HEK293 (cell line): ENCODE data around the gene TEF.

Experiments
- BCL11B ChIP-seq: fragments of 450-650 bp; formaldehyde crosslinking; IDR thresholded peaks from 2 replicates; pipeline ENCODE4 v1.5.1; 2016; ENCODE audit warnings: low read depth, missing biosample characterization, missing genetic modification characterization
- GLIS2 ChIP-seq: fragments of 450-650 bp; formaldehyde crosslinking; IDR thresholded peaks from 2 replicates; pipeline ENCODE4 v1.5.1; 2016; ENCODE audit warnings: missing biosample characterization, missing genetic modification characterization
- HOXC10 ChIP-seq: sonication (generic); formaldehyde crosslinking; IDR thresholded peaks from 2 replicates; pipeline ENCODE4 v1.8.1; 2023; ENCODE audit warnings: mild to moderate bottlenecking, missing genetic modification reagents
- KLF17 ChIP-seq: fragments of 450-650 bp; formaldehyde crosslinking; IDR thresholded peaks from 2 replicates; pipeline ENCODE4 v1.5.1; 2016; ENCODE audit warnings: missing biosample characterization, missing genetic modification characterization
- REPIN1 ChIP-seq: fragments of 450-650 bp; formaldehyde crosslinking; IDR thresholded peaks from 2 replicates; pipeline ENCODE4 v1.5.1; 2017; ENCODE audit warnings: missing biosample characterization, missing genetic modification characterization, low read depth
- SP7 ChIP-seq: fragments of 450-650 bp; formaldehyde crosslinking; IDR thresholded peaks from 2 replicates; pipeline ENCODE4 v1.5.1; 2016; ENCODE audit warnings: missing biosample characterization, missing genetic modification characterization
- TCF7L2 ChIP-seq: IDR thresholded peaks from 2 replicates; pipeline ENCODE4 v1.6.1; 2011; ENCODE audit warnings: low read depth, mild to moderate bottlenecking, inconsistent platforms, low read length, moderate library complexity, borderline replicate concordance
- ZBTB17 ChIP-seq: fragments of 450-650 bp; formaldehyde crosslinking; IDR thresholded peaks from 2 replicates; pipeline ENCODE4 v1.5.1; 2016; ENCODE audit warnings: missing biosample characterization, missing genetic modification characterization
- ZBTB49 ChIP-seq: fragments of 450-650 bp; formaldehyde crosslinking; IDR thresholded peaks from 2 replicates; pipeline ENCODE4 v1.5.1; 2016; ENCODE audit warnings: missing biosample characterization, missing genetic modification characterization, low read depth
- ZFP37 ChIP-seq: fragments of 450-650 bp; formaldehyde crosslinking; IDR thresholded peaks from 2 replicates; pipeline ENCODE4 v1.5.1; 2016; ENCODE audit warnings: missing biosample characterization, missing genetic modification characterization
- ZNF138 ChIP-seq: fragments of 450-650 bp; formaldehyde crosslinking; IDR thresholded peaks from 2 replicates; pipeline ENCODE4 v1.5.1; 2016; ENCODE audit warnings: missing biosample characterization, missing genetic modification characterization, borderline replicate concordance
- ZNF16 ChIP-seq: fragments of 450-650 bp; formaldehyde crosslinking; IDR thresholded peaks from 2 replicates; pipeline ENCODE4 v1.5.1; 2016; ENCODE audit warnings: low read depth, missing biosample characterization, missing genetic modification characterization
- ZNF2 ChIP-seq: fragments of 450-650 bp; formaldehyde crosslinking; IDR thresholded peaks from 2 replicates; pipeline ENCODE4 v1.5.1; 2016; ENCODE audit warnings: missing biosample characterization, missing genetic modification characterization
- ZNF239 ChIP-seq: fragments of 450-650 bp; formaldehyde crosslinking; IDR thresholded peaks from 2 replicates; pipeline ENCODE4 v1.5.1; 2016; ENCODE audit warnings: missing biosample characterization, missing genetic modification characterization
- ZNF37A ChIP-seq: fragments of 450-650 bp; IDR thresholded peaks from 2 replicates; pipeline ENCODE4 v1.5.1; 2018; ENCODE audit warnings: missing biosample characterization, missing genetic modification characterization
- ZNF473 ChIP-seq: fragments of 450-650 bp; formaldehyde crosslinking; IDR thresholded peaks from 2 replicates; pipeline ENCODE4 v1.5.1; 2017; ENCODE audit warnings: missing biosample characterization, missing genetic modification characterization
- ZNF510 ChIP-seq: fragments of 450-650 bp; formaldehyde crosslinking; IDR thresholded peaks from 2 replicates; pipeline ENCODE4 v1.5.1; 2018; ENCODE audit warnings: mild to moderate bottlenecking, missing genetic modification characterization, missing biosample characterization; ENCODE audit not compliant: insufficient replicate concordance
- ZNF544 ChIP-seq: fragments of 450-650 bp; formaldehyde crosslinking; IDR thresholded peaks from 2 replicates; pipeline ENCODE4 v1.5.0; 2017; ENCODE audit warnings: missing biosample characterization, missing genetic modification characterization
- ZNF549 ChIP-seq: fragments of 450-650 bp; IDR thresholded peaks from 2 replicates; pipeline ENCODE4 v1.5.1; 2018; ENCODE audit warnings: missing biosample characterization, missing genetic modification characterization, mild to moderate bottlenecking, inconsistent platforms, moderate library complexity
- ZNF658 ChIP-seq: fragments of 450-650 bp; formaldehyde crosslinking; IDR thresholded peaks from 2 replicates; pipeline ENCODE4; 2016; ENCODE audit warnings: missing biosample characterization, missing genetic modification characterization
- ZNF76 ChIP-seq: fragments of 450-650 bp; formaldehyde crosslinking; IDR thresholded peaks from 2 replicates; pipeline ENCODE4; 2016; ENCODE audit warnings: low read depth, missing biosample characterization, missing genetic modification characterization, borderline replicate concordance
- ZNF791 ChIP-seq: fragments of 450-650 bp; formaldehyde crosslinking; IDR thresholded peaks from 2 replicates; pipeline ENCODE4 v1.5.1; 2016; ENCODE audit warnings: missing biosample characterization, missing genetic modification characterization
- ZNF792 ChIP-seq: fragments of 450-650 bp; formaldehyde crosslinking; IDR thresholded peaks from 2 replicates; pipeline ENCODE4 v1.5.1; 2016; ENCODE audit warnings: missing biosample characterization, missing genetic modification characterization
- ZNF830 ChIP-seq: fragments of 450-650 bp; IDR thresholded peaks from 2 replicates; pipeline ENCODE4 v1.5.0; 2018; ENCODE audit warnings: missing biosample characterization, missing genetic modification characterization, low read depth, mild to moderate bottlenecking, moderate library complexity
- ZSCAN30 ChIP-seq: fragments of 450-650 bp; IDR thresholded peaks from 2 replicates; pipeline ENCODE4 v1.5.1; 2018; ENCODE audit warnings: missing biosample characterization, mild to moderate bottlenecking, missing genetic modification characterization, moderate library complexity
- TF ChIP-seq, protein P1 (sequence below): fragments of 450-650 bp; formaldehyde crosslinking; IDR thresholded peaks from 2 replicates; pipeline ENCODE4 v1.5.1; 2017; ENCODE audit warnings: missing biosample characterization, missing genetic modification characterization
- TF ChIP-seq, protein P2 (sequence below): fragments of 450-650 bp; formaldehyde crosslinking; optimal IDR thresholded peaks from 2 replicates; pipeline ENCODE3; 2016; ENCODE audit warnings: missing biosample characterization, mild to moderate bottlenecking, missing genetic modification characterization
- TF ChIP-seq, protein P3 (sequence below): fragments of 450-650 bp; formaldehyde crosslinking; IDR thresholded peaks from 2 replicates; pipeline ENCODE4 v1.5.1; 2016; ENCODE audit warnings: missing biosample characterization, missing genetic modification characterization
- TF ChIP-seq, protein P4 (sequence below): fragments of 450-650 bp; formaldehyde crosslinking; conservative IDR thresholded peaks from 2 replicates; pipeline ENCODE4 v1.5.1; 2016; ENCODE audit warnings: low read depth, missing biosample characterization, missing genetic modification characterization

The TEF gene

GRCh38 chr22:41448189-41448808 is 66.6 kb downstream of the TEF start (continued):
- no peak for TF ChIP-seq ZNF549 (tag by site-specific recombination)
- TF ChIP-seq KLF17 (tag by site-specific recombination) = peak; percentile 99
- TF ChIP-seq ZNF510 = no peak
- TF ChIP-seq ZNF16 = no peak
- no peak for TF ChIP-seq ZNF791 (tag by site-specific recombination)
- peak; percentile 98 for TF ChIP-seq ZBTB17 (tag by site-specific recombination)
- no peak for TF ChIP-seq ZNF658 (tag by site-specific recombination)
- TF ChIP-seq ZFP37 (tag by site-specific recombination) = peak; percentile 82
- TF ChIP-seq BCL11B = peak; percentile 97
- no peak for TF ChIP-seq ZNF544 (tag by site-specific recombination)
- peak; percentile 91 for TF ChIP-seq SP7 (tag by site-specific recombination)
- TF ChIP-seq, protein P1, sequence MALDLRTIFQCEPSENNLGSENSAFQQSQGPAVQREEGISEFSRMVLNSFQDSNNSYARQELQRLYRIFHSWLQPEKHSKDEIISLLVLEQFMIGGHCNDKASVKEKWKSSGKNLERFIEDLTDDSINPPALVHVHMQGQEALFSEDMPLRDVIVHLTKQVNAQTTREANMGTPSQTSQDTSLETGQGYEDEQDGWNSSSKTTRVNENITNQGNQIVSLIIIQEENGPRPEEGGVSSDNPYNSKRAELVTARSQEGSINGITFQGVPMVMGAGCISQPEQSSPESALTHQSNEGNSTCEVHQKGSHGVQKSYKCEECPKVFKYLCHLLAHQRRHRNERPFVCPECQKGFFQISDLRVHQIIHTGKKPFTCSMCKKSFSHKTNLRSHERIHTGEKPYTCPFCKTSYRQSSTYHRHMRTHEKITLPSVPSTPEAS (tag by site-specific recombination) = no peak
- TF ChIP-seq ZNF2 = peak; percentile 46; the same call in 1 of the 2 replicates
- TF ChIP-seq ZNF138 (tag by site-specific recombination) = no peak
- TF ChIP-seq ZNF37A (tag by site-specific recombination) = no peak
- no peak for TF ChIP-seq TCF7L2
- peak; percentile 65 for TF ChIP-seq ZSCAN30 (tag by site-specific recombination)
- TF ChIP-seq REPIN1 (tag by site-specific recombination) = no peak; the same call in 1 of the 2 replicates
- TF ChIP-seq ZNF792 (tag by site-specific recombination) = 0 out of 2 replicates have a peak, but pooled peaks have one; percentile 54
- TF ChIP-seq ZNF830 = no peak
- TF ChIP-seq ZNF239 = no peak
- no peak for TF ChIP-seq ZNF473
- TF ChIP-seq, protein P2, sequence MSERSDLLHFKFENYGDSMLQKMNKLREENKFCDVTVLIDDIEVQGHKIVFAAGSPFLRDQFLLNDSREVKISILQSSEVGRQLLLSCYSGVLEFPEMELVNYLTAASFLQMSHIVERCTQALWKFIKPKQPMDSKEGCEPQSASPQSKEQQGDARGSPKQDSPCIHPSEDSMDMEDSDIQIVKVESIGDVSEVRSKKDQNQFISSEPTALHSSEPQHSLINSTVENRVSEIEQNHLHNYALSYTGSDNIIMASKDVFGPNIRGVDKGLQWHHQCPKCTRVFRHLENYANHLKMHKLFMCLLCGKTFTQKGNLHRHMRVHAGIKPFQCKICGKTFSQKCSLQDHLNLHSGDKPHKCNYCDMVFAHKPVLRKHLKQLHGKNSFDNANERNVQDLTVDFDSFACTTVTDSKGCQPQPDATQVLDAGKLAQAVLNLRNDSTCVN = peak; percentile 15
- peak; percentile 99 for TF ChIP-seq GLIS2 (tag by site-specific recombination)
- TF ChIP-seq, protein P3, sequence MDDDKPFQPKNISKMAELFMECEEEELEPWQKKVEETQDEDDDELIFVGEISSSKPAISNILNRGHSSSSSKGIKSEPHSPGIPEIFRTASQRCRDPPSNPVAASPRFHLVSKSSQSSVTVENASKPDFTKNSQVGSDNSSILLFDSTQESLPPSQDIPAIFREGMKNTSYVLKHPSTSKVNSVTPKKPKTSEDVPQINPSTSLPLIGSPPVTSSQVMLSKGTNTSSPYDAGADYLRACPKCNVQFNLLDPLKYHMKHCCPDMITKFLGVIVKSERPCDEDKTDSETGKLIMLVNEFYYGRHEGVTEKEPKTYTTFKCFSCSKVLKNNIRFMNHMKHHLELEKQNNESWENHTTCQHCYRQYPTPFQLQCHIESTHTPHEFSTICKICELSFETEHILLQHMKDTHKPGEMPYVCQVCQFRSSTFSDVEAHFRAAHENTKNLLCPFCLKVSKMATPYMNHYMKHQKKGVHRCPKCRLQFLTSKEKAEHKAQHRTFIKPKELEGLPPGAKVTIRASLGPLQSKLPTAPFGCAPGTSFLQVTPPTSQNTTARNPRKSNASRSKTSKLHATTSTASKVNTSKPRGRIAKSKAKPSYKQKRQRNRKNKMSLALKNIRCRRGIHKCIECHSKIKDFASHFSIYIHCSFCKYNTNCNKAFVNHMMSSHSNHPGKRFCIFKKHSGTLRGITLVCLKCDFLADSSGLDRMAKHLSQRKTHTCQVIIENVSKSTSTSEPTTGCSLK = no peak
- peak; percentile 96 for TF ChIP-seq ZNF76 (tag by site-specific recombination)
- TF ChIP-seq ZBTB49 (tag by site-specific recombination) = no peak
- TF ChIP-seq, protein P4, sequence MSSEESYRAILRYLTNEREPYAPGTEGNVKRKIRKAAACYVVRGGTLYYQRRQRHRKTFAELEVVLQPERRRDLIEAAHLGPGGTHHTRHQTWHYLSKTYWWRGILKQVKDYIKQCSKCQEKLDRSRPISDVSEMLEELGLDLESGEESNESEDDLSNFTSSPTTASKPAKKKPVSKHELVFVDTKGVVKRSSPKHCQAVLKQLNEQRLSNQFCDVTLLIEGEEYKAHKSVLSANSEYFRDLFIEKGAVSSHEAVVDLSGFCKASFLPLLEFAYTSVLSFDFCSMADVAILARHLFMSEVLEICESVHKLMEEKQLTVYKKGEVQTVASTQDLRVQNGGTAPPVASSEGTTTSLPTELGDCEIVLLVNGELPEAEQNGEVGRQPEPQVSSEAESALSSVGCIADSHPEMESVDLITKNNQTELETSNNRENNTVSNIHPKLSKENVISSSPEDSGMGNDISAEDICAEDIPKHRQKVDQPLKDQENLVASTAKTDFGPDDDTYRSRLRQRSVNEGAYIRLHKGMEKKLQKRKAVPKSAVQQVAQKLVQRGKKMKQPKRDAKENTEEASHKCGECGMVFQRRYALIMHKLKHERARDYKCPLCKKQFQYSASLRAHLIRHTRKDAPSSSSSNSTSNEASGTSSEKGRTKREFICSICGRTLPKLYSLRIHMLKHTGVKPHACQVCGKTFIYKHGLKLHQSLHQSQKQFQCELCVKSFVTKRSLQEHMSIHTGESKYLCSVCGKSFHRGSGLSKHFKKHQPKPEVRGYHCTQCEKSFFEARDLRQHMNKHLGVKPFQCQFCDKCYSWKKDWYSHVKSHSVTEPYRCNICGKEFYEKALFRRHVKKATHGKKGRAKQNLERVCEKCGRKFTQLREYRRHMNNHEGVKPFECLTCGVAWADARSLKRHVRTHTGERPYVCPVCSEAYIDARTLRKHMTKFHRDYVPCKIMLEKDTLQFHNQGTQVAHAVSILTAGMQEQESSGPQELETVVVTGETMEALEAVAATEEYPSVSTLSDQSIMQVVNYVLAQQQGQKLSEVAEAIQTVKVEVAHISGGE (tag by site-specific recombination) = peak; percentile 55
- TF ChIP-seq HOXC10 (CRISPR knock-in tag) = no peak
